Urothelium cell line (cell line): ENCODE data around the gene ADAMTS16.

Experiments
- DNase-seq: peaks from one replicate; pipeline ENCODE4 v3.0.0; 2011; ENCODE audit warnings: low spot score, mixed read lengths
- FAIRE-seq: peaks from 2 replicates; lab custom pipeline; 2011; peaks lifted over from hg19 to GRCh38; lab: Jason Lieb, UNC

Gene ADAMTS16

DNA sequence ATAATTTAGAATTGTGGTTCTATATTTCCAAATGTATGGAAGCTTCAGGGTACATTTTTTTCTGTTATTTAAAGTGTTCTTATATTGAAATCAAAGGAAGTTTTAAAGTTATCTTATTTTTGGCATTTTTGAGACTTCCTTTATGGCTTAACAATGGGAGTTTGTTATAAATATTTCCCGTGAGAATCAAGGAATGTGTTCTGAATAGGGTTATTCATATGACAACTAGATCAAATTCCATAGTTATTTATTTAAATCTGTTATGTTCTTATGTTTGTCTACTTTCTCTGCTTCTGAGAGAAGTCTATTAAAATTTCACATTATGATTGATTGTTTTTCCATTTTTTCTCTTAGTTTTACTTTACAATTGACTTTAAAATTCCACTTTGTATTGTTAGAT lies 135.1 kb downstream of the ADAMTS16 start:
- DNase-seq (no peak), FAIRE-seq (no peak)

- FAIRE-seq: no peak
These were observed 136.3 kb downstream of the ADAMTS16 start for GRCh38 chr5:5276430-5276829.

DNA sequence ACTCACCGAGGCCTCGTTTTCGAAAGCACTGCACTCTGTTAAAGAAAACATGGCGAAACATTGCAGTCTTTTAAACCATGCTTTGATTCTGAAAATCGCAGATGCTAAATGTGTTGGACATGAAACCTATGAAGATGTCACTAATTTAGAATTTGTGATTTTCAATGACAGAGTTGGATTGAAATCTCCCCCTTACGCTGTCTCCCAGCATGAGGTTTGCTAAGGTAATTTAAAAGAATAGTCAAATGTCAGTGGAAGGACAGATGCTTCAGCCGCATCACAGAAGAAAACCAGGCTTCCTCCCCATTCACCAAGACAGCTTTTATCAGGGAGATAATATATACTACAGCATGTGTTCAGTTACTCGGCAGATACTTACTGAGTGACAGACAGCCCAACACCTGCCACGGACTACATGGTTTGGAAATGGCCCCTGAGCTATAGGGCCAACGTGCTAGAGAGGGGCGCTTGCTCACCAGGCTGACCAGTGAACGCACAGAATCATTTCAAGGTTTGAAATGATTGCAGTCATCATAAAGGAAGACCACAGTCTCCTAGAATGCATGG lies 136.9 kb downstream of the ADAMTS16 start:
- DNase-seq: no peak
- FAIRE-seq: no peak

More at GRCh38 chr5:5276430-5276829, 136.3 kb downstream of the ADAMTS16 start:
- DNase-seq: no peak

GRCh38 chr5:5278201-5278814 lies 138.2 kb downstream of the ADAMTS16 start:
- DNase-seq (no peak), FAIRE-seq (no peak)

- no peak for FAIRE-seq
- DNase-seq: no peak
These were observed 138.8 kb downstream of the ADAMTS16 start for GRCh38 chr5:5278815-5279381.

DNA sequence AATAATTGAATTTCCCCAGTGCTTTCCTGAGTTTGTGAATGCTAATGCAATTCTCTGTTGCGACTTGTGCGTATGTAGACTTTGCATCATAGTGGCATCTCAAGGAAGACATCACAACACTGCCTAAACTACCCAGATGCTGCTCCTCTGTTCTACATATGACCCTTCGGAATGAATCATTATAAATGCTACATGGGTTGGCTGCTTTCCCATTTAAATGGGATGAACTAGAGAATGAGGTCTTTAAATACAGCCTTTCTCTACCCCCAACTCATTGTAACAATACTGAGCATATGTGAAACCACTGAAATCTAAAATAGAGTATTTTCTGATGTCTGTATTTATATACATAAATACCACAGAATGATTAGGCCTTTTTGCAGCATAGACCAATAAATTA lies 145.8 kb downstream of the ADAMTS16 start:
- no peak for FAIRE-seq
- no peak for DNase-seq

DNA sequence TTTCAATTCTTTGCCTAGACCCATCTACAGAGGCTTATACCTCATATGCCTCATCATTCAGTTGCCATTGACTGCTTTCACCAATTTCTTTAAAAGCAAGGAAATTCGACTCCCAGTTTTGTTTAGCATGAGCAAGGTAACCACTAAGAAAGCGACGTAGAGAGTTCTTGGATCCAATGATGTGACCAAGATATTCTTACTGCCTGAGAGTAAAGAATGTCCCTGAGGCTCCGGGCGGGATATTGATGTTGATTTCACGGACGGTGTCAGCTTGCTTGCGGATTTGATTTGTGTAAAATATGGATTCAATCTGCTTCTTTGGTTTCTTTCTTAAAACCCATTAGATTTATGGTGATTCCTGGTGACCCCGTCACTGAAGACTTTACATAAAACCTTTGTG lies 147.3 kb downstream of the ADAMTS16 start:
- DNase-seq (no peak), FAIRE-seq (no peak)

DNA sequence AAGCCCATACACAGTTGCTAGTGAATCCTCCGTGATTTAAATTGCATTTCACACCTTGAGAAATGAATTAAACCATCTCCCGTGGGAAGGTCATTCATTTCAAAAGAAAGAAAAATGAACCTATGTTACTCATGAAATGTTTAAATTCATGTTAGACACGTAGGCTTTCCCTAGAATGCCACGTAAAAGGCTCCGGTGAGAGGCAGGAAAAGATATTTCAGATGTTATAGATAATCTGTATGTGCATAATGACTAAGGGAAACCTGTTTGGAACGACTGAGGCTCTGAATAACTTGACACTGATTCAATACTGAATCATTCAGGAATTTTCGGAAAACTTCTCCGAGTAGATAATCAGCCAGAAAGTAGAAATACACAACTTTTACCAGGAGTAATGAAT lies 148.1 kb downstream of the ADAMTS16 start:
- FAIRE-seq (no peak), DNase-seq (no peak)

GRCh38 chr5:5289537-5289936 lies 149.4 kb downstream of the ADAMTS16 start:
- FAIRE-seq (no peak), DNase-seq (no peak)

DNA sequence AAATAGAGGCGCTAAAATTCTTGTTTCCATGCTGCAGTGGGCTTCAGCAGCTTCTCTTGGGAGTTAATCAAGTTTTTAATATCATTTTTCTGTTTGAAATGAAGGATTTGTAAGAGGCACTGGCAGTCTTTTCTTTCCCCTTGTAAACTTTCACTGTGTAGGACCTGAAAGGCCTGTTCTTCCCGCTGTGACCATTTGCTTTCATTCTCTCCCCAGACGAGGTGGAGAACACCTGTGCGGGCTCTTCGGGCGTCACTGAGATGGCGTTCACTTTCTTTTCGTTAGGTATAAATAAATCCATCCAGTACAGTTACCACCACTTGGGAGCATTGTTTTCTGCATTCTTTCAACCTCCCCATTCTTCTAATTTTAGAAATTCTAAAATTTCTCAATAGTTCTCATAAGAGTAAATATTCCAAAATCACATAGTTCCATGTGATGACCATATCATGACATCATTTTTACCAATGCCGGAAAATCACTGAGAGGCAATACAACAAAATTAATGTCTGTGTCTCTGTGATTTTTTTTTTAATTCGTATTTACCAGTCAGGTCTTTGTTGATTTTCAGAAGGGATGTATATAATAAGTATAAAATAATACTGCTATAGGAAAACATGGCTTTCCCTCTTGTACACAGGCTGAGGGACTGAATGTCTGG lies 150.7 kb downstream of the ADAMTS16 start:
- FAIRE-seq (no peak), DNase-seq (no peak)

GRCh38 chr5:5291357-5291756 lies 151.2 kb downstream of the ADAMTS16 start:
- DNase-seq (peak; percentile 87), FAIRE-seq (peak; percentile 46)

DNA sequence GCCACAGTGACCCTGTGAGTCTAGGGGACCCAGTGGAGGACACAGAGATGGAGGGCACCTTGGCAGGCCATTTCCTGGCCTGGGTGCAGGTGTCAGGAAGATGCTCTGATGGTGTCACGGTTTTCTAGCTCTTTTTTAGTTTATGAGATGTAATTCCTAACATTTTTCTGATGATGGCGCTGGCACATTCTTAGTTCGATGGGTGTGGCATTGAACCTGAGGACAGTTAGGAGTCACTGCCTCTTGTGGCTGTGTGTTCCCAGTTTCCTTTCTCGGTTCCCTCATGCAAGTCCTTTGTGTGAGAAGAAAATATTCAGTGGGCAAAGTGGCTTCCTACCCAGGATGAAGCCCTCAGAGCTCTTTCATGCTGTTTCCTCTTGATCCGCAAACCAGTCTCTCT lies 152.9 kb downstream of the ADAMTS16 start:
- FAIRE-seq (no peak), DNase-seq (no peak)

DNA sequence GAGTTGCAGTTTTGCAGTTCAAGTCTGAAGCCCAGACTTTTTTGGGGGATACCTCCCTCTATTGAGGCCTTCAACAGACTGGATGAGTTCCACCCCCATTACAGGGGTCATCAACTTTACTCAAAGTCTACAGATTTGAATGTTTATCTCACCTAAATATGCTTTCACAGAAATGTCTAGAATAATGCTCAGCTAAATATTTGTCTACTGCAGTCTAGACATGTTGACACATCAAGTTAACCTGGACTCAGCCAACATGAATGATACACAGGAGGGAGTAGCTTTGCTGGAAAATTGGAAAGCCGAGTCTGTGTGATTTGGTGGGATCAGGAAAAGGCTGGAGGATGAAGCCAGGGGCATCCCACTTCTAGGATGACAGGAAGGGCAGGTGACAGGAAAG lies 154.3 kb downstream of the ADAMTS16 start:
- DNase-seq: no peak
- no peak for FAIRE-seq

GRCh38 chr5:5295351-5295750 lies 155.2 kb downstream of the ADAMTS16 start:
- FAIRE-seq: no peak
- no peak for DNase-seq

DNA sequence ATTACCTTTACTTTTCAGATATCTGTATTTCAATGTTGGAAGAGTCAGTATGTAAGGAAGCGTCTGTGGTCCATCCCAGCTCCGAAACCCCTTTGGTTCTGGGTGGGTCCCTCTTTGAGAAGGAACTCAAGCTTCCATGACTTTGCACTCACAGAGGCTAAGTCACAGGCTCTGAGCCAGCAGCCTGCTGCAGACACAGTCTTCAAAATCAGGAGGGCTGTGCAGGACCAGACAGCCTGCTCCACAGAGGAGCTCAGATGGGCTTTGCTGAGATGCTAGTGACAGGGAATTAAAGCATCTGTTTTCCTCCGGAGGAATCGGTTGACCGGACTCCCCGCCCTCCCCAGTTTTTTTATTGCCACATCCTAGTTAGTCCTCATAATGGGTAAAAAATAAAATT lies 155.9 kb downstream of the ADAMTS16 start:
- no peak for FAIRE-seq
- no peak for DNase-seq

DNA sequence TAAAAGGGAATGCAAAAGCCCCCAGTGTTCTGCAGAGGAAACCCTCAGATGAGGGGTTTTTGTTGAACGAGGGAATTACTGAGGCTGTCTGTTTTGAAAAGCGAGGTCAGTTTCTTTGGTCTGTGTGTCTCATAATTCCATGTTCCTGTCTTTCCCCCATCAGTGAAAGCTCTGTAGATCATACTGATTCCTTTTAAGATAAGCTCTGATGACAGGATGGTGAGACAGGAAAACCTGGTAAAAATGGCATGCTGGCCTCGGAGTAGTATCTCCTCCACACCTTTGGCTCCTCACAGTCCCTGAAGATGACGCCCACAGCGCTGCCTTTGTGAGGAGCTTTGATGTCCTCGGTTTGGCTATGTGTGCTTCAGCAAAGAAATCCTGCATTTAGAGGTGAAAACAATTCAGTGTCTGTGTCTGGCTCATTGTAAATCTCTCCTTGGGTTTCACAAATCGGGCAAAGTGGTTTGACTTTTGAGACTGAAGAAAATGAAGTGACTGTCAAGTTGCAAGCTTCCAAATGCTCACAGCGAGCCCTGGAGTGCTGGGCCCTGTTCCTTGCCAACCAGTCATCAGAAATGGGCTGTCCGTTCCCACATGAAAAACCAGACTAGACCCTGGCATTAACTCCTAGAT lies 157.4 kb downstream of the ADAMTS16 start:
- DNase-seq: no peak
- FAIRE-seq: peak; percentile 27

DNA sequence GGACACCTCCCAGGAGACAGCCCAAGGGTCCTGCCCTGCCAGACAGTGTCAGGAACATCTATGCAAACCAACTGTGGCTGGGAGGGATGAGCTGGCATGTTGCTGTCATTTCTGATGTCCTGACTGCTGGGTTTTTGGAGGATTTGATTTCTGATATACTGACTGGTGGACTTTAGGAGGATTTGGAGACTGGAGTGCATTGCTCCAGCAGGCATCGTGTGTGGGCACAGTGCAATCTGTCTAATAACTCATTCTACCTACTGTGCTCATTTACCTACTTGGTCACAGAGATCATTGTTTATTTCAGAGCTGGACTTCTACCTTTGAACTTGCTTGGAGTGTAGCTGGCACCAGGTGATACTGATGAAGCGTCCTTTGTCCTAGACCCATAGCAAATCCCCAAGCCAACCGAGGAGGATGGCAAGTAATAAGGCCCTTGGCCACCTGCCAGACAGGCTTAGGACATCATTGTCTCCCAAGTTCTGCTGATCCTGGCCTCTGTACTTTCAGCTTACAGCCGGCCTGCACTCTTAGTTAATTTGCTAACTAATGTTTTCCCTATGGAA lies 158.0 kb downstream of the ADAMTS16 start:
- FAIRE-seq: no peak

GRCh38 chr5:5298841-5299541 lies 158.9 kb downstream of the ADAMTS16 start:
- no peak for FAIRE-seq
- DNase-seq: no peak

More for the DNA sequence above, 158.0 kb downstream of the ADAMTS16 start:
- no peak for DNase-seq

DNA sequence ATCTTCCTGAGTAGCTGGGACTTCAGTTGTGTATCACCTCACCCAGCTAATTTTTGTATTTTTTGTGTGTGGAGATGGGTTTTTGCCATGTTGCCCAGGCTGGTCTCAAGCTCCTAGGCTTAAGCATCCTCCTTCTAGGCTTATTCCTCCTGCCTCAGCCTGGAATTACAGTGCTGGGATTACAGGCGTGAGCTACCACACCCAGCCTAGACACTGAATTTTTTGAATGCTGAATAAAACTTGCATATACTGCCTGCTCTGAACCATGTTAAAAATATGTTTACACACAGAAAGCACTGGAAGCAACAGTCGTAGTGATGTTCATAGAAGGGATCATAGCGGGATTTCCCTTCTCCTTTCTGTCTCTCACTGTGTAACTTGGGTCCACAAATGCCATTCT lies 161.0 kb downstream of the ADAMTS16 start:
- no peak for DNase-seq

GRCh38 chr5:5302201-5302600 lies 162.1 kb downstream of the ADAMTS16 start:
- no peak for FAIRE-seq
- no peak for DNase-seq

More for the DNA sequence above, 161.0 kb downstream of the ADAMTS16 start:
- no peak for FAIRE-seq

GRCh38 chr5:5303242-5303641 lies 163.1 kb downstream of the ADAMTS16 start:
- FAIRE-seq (peak; percentile 58), DNase-seq (no peak)
